ENCODE data around the gene GRB14.

DNA sequence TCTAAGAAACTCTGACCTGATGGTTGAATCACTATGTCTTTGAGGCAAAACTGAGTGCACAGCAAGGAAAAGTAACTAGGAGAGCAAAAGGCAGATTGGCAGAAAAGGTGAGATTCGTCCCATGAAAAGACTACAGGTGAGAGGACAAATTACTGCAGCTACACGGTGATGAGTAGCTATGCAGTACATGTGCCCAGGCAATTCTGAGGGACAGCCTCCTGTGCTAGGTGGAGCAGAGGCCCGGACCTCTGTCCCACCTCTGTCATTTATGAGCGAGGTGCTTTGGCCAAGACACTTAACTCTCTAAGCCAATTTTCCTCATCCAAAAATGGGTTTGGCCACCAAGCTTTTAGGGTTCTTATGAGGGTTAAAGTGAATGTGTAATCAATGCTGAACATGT, 59.9 kb downstream of the GRB14 start:
- TF ChIP-seq POLR2AphosphoS5 (IDR thresholded peaks at IDR 0.05; ENCODE audit: low read depth) (no peak), GABPA (IDR thresholded peaks at IDR 0.05; ENCODE audit: low read depth) (no peak)
- TF ChIP-seq, protein P1, sequence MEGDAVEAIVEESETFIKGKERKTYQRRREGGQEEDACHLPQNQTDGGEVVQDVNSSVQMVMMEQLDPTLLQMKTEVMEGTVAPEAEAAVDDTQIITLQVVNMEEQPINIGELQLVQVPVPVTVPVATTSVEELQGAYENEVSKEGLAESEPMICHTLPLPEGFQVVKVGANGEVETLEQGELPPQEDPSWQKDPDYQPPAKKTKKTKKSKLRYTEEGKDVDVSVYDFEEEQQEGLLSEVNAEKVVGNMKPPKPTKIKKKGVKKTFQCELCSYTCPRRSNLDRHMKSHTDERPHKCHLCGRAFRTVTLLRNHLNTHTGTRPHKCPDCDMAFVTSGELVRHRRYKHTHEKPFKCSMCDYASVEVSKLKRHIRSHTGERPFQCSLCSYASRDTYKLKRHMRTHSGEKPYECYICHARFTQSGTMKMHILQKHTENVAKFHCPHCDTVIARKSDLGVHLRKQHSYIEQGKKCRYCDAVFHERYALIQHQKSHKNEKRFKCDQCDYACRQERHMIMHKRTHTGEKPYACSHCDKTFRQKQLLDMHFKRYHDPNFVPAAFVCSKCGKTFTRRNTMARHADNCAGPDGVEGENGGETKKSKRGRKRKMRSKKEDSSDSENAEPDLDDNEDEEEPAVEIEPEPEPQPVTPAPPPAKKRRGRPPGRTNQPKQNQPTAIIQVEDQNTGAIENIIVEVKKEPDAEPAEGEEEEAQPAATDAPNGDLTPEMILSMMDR (IDR thresholded peaks at IDR 0.05; ENCODE audit: insufficient read depth, low read length), result no peak
- TF ChIP-seq, protein P2, sequence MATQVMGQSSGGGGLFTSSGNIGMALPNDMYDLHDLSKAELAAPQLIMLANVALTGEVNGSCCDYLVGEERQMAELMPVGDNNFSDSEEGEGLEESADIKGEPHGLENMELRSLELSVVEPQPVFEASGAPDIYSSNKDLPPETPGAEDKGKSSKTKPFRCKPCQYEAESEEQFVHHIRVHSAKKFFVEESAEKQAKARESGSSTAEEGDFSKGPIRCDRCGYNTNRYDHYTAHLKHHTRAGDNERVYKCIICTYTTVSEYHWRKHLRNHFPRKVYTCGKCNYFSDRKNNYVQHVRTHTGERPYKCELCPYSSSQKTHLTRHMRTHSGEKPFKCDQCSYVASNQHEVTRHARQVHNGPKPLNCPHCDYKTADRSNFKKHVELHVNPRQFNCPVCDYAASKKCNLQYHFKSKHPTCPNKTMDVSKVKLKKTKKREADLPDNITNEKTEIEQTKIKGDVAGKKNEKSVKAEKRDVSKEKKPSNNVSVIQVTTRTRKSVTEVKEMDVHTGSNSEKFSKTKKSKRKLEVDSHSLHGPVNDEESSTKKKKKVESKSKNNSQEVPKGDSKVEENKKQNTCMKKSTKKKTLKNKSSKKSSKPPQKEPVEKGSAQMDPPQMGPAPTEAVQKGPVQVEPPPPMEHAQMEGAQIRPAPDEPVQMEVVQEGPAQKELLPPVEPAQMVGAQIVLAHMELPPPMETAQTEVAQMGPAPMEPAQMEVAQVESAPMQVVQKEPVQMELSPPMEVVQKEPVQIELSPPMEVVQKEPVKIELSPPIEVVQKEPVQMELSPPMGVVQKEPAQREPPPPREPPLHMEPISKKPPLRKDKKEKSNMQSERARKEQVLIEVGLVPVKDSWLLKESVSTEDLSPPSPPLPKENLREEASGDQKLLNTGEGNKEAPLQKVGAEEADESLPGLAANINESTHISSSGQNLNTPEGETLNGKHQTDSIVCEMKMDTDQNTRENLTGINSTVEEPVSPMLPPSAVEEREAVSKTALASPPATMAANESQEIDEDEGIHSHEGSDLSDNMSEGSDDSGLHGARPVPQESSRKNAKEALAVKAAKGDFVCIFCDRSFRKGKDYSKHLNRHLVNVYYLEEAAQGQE (IDR thresholded peaks at IDR 0.05; ENCODE audit: insufficient replicate concordance, low read depth), result no peak

Measured in HL-60 (cell line).